Endothelial cell of umbilical vein (primary cell): ENCODE measurements around the gene ZBTB7C. TPM values are rescaled to one million over a fixed set of nuclear protein-coding genes. Genes with fewer than 3 reads are reported as not detected.

Source experiments
- BruUV-seq: library from RNA; stranded (reverse); fragments of 400-500 nt; replicated peaks from 2 replicates; lab custom pipeline; 2021; lab: Mats Ljungman, UMichigan
- CTCF ChIA-PET: fragments of 300-600, 350-600 bp; sonication (Branson Sonifier 250); formaldehyde crosslinking; loops from one replicate; lab custom pipeline; 2021; ENCODE audit warnings: antibody characterized with exemption, inconsistent platforms; lab: Charles Lee
- POLR2A ChIA-PET: fragments of 300-600, 350-600 bp; sonication (Branson Sonifier 250); formaldehyde crosslinking; loops from one replicate; lab custom pipeline; 2021; ENCODE audit warnings: antibody characterized with exemption, inconsistent platforms; lab: Charles Lee
- DNase-seq: peaks from one replicate; pipeline ENCODE4 v3.0.0-alpha.2; 2011; ENCODE audit warnings: low read depth, low spot score
- FAIRE-seq: peaks from 2 replicates; lab custom pipeline; 2011; peaks lifted over from hg19 to GRCh38; lab: Jason Lieb, UNC
- H2AFZ ChIP-seq: 2 replicates; pipeline ENCODE4 v1.6.0; 2012; ENCODE audit warnings: low read depth, low read length, control low read depth, inconsistent platforms
- H3K27ac ChIP-seq: 2 replicates; pipeline ENCODE4 v1.5.1; 2011; ENCODE audit warnings: low read depth, mild to moderate bottlenecking, control low read depth, low read length, moderate library complexity; ENCODE audit not compliant: insufficient read depth
- H3K27me3 ChIP-seq, 2 experiments: 2 replicates each; pipeline versions ENCODE4 v1.6.0 to v1.6.1; 2011; ENCODE audit warnings: low read length in 2 of 2, mixed read lengths in 1 of 2; ENCODE audit not compliant: control insufficient read depth in 2 of 2, insufficient read depth in 2 of 2
- H3K36me3 ChIP-seq, 2 experiments: 2 replicates in 1 of 2; 3 replicates in 1 of 2; pipeline ENCODE4 v1.5.1; 2011; ENCODE audit warnings: low read length in 2 of 2, mild to moderate bottlenecking in 1 of 2, moderate library complexity in 1 of 2; ENCODE audit not compliant: control insufficient read depth in 2 of 2, insufficient read depth in 2 of 2; ENCODE audit errors: extremely low read depth in 1 of 2
- H3K4me1 ChIP-seq: 3 replicates; pipeline ENCODE4 v1.5.1; 2011; ENCODE audit warnings: mild to moderate bottlenecking, low read length; ENCODE audit not compliant: control insufficient read depth, insufficient read depth; ENCODE audit errors: extremely low read depth
- H3K4me2 ChIP-seq: 2 replicates; pipeline ENCODE4 v1.6.1; 2011; ENCODE audit warnings: low read length, control low read depth, mixed read lengths; ENCODE audit not compliant: insufficient read depth
- H3K4me3 ChIP-seq, 3 experiments: fragments of 200-600 bp in 1 of 3; sonication (generic), shearing (Covaris generic) in 1 of 3; replicated peaks in 1 of 3; 2 replicates each; pipeline ENCODE4 v1.5.1; 2011 to 2016; ENCODE audit warnings: control low read depth in 3 of 3, low read length in 3 of 3, mild to moderate bottlenecking in 2 of 3, inconsistent platforms in 1 of 3, low read depth in 1 of 3, moderate library complexity in 1 of 3; ENCODE audit not compliant: insufficient read depth in 1 of 3
- H3K79me2 ChIP-seq: 2 replicates; pipeline ENCODE4 v1.6.0; 2012; ENCODE audit warnings: low read length, inconsistent platforms; ENCODE audit not compliant: control insufficient read depth, insufficient read depth
- H3K9ac ChIP-seq: replicated peaks from 2 replicates; pipeline ENCODE3; 2011; ENCODE audit warnings: low read length, control low read depth; ENCODE audit not compliant: insufficient read depth; ENCODE audit errors: extremely low read depth
- H3K9me1 ChIP-seq: replicated peaks from 3 replicates; pipeline ENCODE4 v1.6.0; 2011; ENCODE audit warnings: mild to moderate bottlenecking, low read length; ENCODE audit not compliant: control insufficient read depth, insufficient read depth; ENCODE audit errors: extremely low read depth
- H3K9me3 ChIP-seq: replicated peaks from 2 replicates; pipeline ENCODE4 v1.5.1; 2012; ENCODE audit warnings: low read length, inconsistent platforms; ENCODE audit not compliant: control insufficient read depth, insufficient read depth
- H4K20me1 ChIP-seq: replicated peaks from 2 replicates; pipeline ENCODE3; 2011; ENCODE audit warnings: mild to moderate bottlenecking, low read length; ENCODE audit not compliant: control insufficient read depth, insufficient read depth; ENCODE audit errors: extremely low read depth
- CTCF ChIP-seq, 2 donors: IDR thresholded peaks; 1 replicate in 1 of 2; 2 replicates in 1 of 2; pipeline ENCODE4 v1.5.1; 2011; ENCODE audit warnings: low read length in 2 of 2, mild to moderate bottlenecking in 2 of 2, moderate library complexity in 2 of 2, control low read depth in 1 of 2, inconsistent platforms in 1 of 2, low read depth in 1 of 2; ENCODE audit not compliant: insufficient read depth in 1 of 2; ENCODE audit errors: extremely low read depth in 1 of 2
- EZH2 ChIP-seq: IDR thresholded peaks from 2 replicates; pipeline ENCODE4 v1.6.1; 2012; ENCODE audit warnings: borderline replicate concordance, low read depth, mild to moderate bottlenecking, moderate library complexity, low read length, inconsistent platforms; ENCODE audit not compliant: severe bottlenecking
- FOS ChIP-seq: IDR thresholded peaks from 2 replicates; pipeline ENCODE4 v1.6.1; 2011; ENCODE audit warnings: mild to moderate bottlenecking, low read length, moderate library complexity, borderline replicate concordance; ENCODE audit not compliant: insufficient read depth
- GATA2 ChIP-seq: IDR thresholded peaks from 2 replicates; pipeline ENCODE4 v1.7.0; 2011; ENCODE audit warnings: low read depth, mild to moderate bottlenecking, moderate library complexity, mixed read lengths, low read length; ENCODE audit not compliant: insufficient read length, insufficient read depth
- JUN ChIP-seq: IDR thresholded peaks from 2 replicates; pipeline ENCODE4 v1.6.1; 2011; ENCODE audit warnings: borderline replicate concordance, low read depth; ENCODE audit not compliant: insufficient read length, insufficient read depth
- MAX ChIP-seq: IDR thresholded peaks from 2 replicates; pipeline ENCODE4 v1.6.1; 2011; ENCODE audit not compliant: insufficient read depth, insufficient read length
- MYC ChIP-seq: IDR thresholded peaks from one replicate; pipeline ENCODE4 v1.6.1; 2011; ENCODE audit warnings: mild to moderate bottlenecking, low read depth, low read length
- POLR2A ChIP-seq: IDR thresholded peaks from 2 replicates; pipeline ENCODE4 v1.6.1; 2012; ENCODE audit warnings: low read depth, mild to moderate bottlenecking, control low read depth, low read length
- POLR2AphosphoS5 ChIP-seq: IDR thresholded peaks from 2 replicates; pipeline ENCODE4 v1.6.1; 2012; ENCODE audit warnings: low read depth, mild to moderate bottlenecking, control low read depth, low read length, moderate library complexity; ENCODE audit not compliant: insufficient read depth
- dilution Hi-C: fragments of 300-500 bp; cut with MboI; formaldehyde crosslinking; loops from one replicate; pipeline ENCODE4 v1.15.0; 2019; ENCODE audit warnings: low sequenced_read_pairs; ENCODE audit not compliant: extremely low pct_ligation_motif_present
- intact Hi-C: fragments of 100-400 bp; cut with micrococcal nuclease; formaldehyde crosslinking; loops from one replicate; pipeline ENCODE4 v1.10.0; 2022
- polyA plus RNA-seq, 4 experiments: library from polyadenylated mRNA; depleted of rRNA in 3 of 4; stranded (reverse) in 3 of 4; unstranded in 1 of 4; fragments of >200 nt; gene quantifications; 2 replicates each; pipeline versions ENCODE4 v1.2.1 to v1.2.3, GENCODE V29; 2011 to 2012; ENCODE audit warnings: missing spikeins in 1 of 4
- total RNA-seq: library from RNA; stranded (reverse); gene quantifications from 2 replicates; pipeline ENCODE4 v1.2.3, GENCODE V29; 2021

ZBTB7C gene
- total and polyA plus RNA-seq, 2 donors (not counting 3 experiments of a cell fraction or from before 2014, with no cell fraction given), result not detected

- Histone ChIP-seq H3K9me1 (no peaks in the 10 kb centered on the region), H2AFZ (no peak overlapping the region), H3K4me3 (no peak overlapping the region), H3K27ac (no peak overlapping the region), H3K27me3 (no peaks in the 10 kb centered on the region), H3K79me2 (no peaks in the 10 kb centered on the region), H3K9ac (no peak overlapping the region), H3K4me2 (no peak overlapping the region), H3K4me1 (no peaks in the 10 kb centered on the region), H3K36me3 (no peaks in the 10 kb centered on the region), H3K9me3 (no peaks in the 10 kb centered on the region), H4K20me1 (no peaks in the 10 kb centered on the region)
- CTCF ChIA-PET, result no interaction called here
- dilution Hi-C loops, result no loop called here
- DNase-seq, result no peak
- no peak for FAIRE-seq
- no TSS peak for BruUV-seq
- TF ChIP-seq GATA2, result no peak
- TF ChIP-seq POLR2AphosphoS5, result no peak
- no peak for TF ChIP-seq FOS
- no peak for TF ChIP-seq MAX
- TF ChIP-seq MYC, result no peak
- TF ChIP-seq CTCF (IDR thresholded peaks at IDR 0.05; ENCODE audit: extremely low read depth in 1 of 2, insufficient read depth in 1 of 2, low read depth in 1 of 2, low read length in 2 of 2), result no peak
- no peak for TF ChIP-seq JUN
- TF ChIP-seq POLR2A, result no peak
- TF ChIP-seq EZH2, result no peak
- intact Hi-C loops, result no loop called here
- POLR2A ChIA-PET, result no interaction called here
Observed at GRCh38 chr18:48124857-48125626, 284.1 kb downstream of the ZBTB7C start.
